Loucy (cell line): Measurements from ENCODE around the gene FBN1.

Experiments
- H2AFZ ChIP-seq: fragments of 200-600 bp; sonication (generic); 2 replicates; pipeline ENCODE4 v1.6.0; 2016; ENCODE audit warnings: antibody characterized with exemption, mild to moderate bottlenecking, low read length, moderate library complexity
- H3F3A ChIP-seq: fragments of 200-600 bp; 2 replicates; pipeline ENCODE4 v1.6.0; 2016; ENCODE audit warnings: antibody characterized with exemption, low read depth, mild to moderate bottlenecking
- H3K27me3 ChIP-seq: fragments of 200-600 bp; sonication (generic); 2 replicates; pipeline ENCODE4 v1.6.1; 2014; ENCODE audit warnings: low read length, mild to moderate bottlenecking; ENCODE audit not compliant: insufficient read depth, poor library complexity, severe bottlenecking
- H3K36me3 ChIP-seq: fragments of 200-600 bp; sonication (generic); 2 replicates; pipeline ENCODE4 v1.6.1; 2016; ENCODE audit warnings: low read length; ENCODE audit not compliant: insufficient read depth
- H3K4me1 ChIP-seq: fragments of 200-600 bp; sonication (generic); 2 replicates; pipeline ENCODE4 v1.5.1; 2014; ENCODE audit warnings: low read length, mild to moderate bottlenecking; ENCODE audit not compliant: insufficient read depth, poor library complexity, severe bottlenecking
- H3K4me2 ChIP-seq: fragments of 200-600 bp; sonication (generic); 2 replicates; pipeline ENCODE4 v1.6.0; 2014; ENCODE audit warnings: antibody characterized with exemption, low read length, low read depth, mild to moderate bottlenecking; ENCODE audit not compliant: poor library complexity, severe bottlenecking
- H3K4me3 ChIP-seq: fragments of 200-600 bp; sonication (generic); 2 replicates; pipeline ENCODE4 v1.5.1; 2014; ENCODE audit warnings: low read length, mild to moderate bottlenecking, mixed read lengths; ENCODE audit not compliant: poor library complexity, severe bottlenecking
- H3K79me2 ChIP-seq: fragments of 200-600 bp; sonication (generic); 2 replicates; pipeline ENCODE4 v1.6.1; 2014; ENCODE audit warnings: low read length; ENCODE audit not compliant: insufficient read depth
- H3K9ac ChIP-seq: fragments of 200-600 bp; sonication (generic); 2 replicates; pipeline ENCODE4 v1.6.0; 2014; ENCODE audit warnings: mild to moderate bottlenecking, low read depth, low read length, moderate library complexity; ENCODE audit not compliant: poor library complexity, severe bottlenecking
- H3K9me2 ChIP-seq: fragments of 200-600 bp; sonication (generic); replicated peaks from 2 replicates; pipeline ENCODE4 v1.6.1; 2016; ENCODE audit warnings: low read depth, low read length, mixed read lengths
- H3K9me3 ChIP-seq: fragments of 200-600 bp; sonication (generic); 2 replicates; pipeline ENCODE4 v1.6.1; 2014; ENCODE audit warnings: mild to moderate bottlenecking, antibody characterized with exemption, low read length, low read depth; ENCODE audit not compliant: insufficient read depth
- H4K20me1 ChIP-seq: fragments of 200-600 bp; sonication (generic); 2 replicates; pipeline ENCODE4 v1.6.0; 2014; ENCODE audit warnings: antibody characterized with exemption, low read length, mild to moderate bottlenecking; ENCODE audit not compliant: insufficient read depth, poor library complexity, severe bottlenecking
- CTCF ChIP-seq: fragments of 200-600 bp; sonication (generic); conservative IDR thresholded peaks from 2 replicates; pipeline ENCODE4 v1.5.1; 2014; ENCODE audit warnings: mild to moderate bottlenecking, antibody characterized with exemption, low read length
- EZH2phosphoT487 ChIP-seq: fragments of 200-600 bp; IDR thresholded peaks from 2 replicates; pipeline ENCODE4 v1.6.1; 2018; ENCODE audit warnings: antibody characterized with exemption, mild to moderate bottlenecking, moderate library complexity, borderline replicate concordance

FBN1 gene

GRCh38 chr15:48653216-48653615, 7.7 kb upstream of the FBN1 start:
- H3K4me1 ChIP-seq = no peaks in the 10 kb centered on the region
- no peak overlapping the region for H2AFZ ChIP-seq
- no peaks in the 10 kb centered on the region for H4K20me1 ChIP-seq
- TF ChIP-seq CTCF (no peak), EZH2phosphoT487 (no peak)
- H3K9me2 ChIP-seq = no peaks in the 10 kb centered on the region
- no peaks in the 10 kb centered on the region for H3K79me2 ChIP-seq
- H3K4me3 ChIP-seq = no peak overlapping the region
- no peak overlapping the region for H3K9ac ChIP-seq
- no peaks in the 10 kb centered on the region for H3F3A ChIP-seq
- no peaks in the 10 kb centered on the region for H3K36me3 ChIP-seq
- no peaks in the 10 kb centered on the region for H3K9me3 ChIP-seq
- H3K4me2 ChIP-seq = no peak overlapping the region
- H3K27me3 ChIP-seq = no peaks in the 10 kb centered on the region

GRCh38 chr15:48652510-48653076, 7.1 kb upstream of the FBN1 start:
- Histone ChIP-seq H4K20me1 (no peaks in the 10 kb centered on the region), H2AFZ (no peak overlapping the region), H3K36me3 (no peaks in the 10 kb centered on the region), H3K27me3 (no peaks in the 10 kb centered on the region), H3F3A (no peaks in the 10 kb centered on the region), H3K9ac (no peak overlapping the region), H3K4me3 (no peak overlapping the region), H3K9me2 (no peaks in the 10 kb centered on the region), H3K9me3 (no peaks in the 10 kb centered on the region), H3K4me2 (no peak overlapping the region), H3K4me1 (no peaks in the 10 kb centered on the region), H3K79me2 (no peaks in the 10 kb centered on the region)
- TF ChIP-seq CTCF (no peak), EZH2phosphoT487 (no peak)

GRCh38 chr15:48650931-48651330, 5.4 kb upstream of the FBN1 start:
- H3K4me2 ChIP-seq = no peak overlapping the region
- no peaks in the 10 kb centered on the region for H3K4me1 ChIP-seq

More at GRCh38 chr15:48650931-48651330, 5.4 kb upstream of the FBN1 start:
- H4K20me1 ChIP-seq = no peaks in the 10 kb centered on the region
- no peaks in the 10 kb centered on the region for H3K79me2 ChIP-seq
- no peaks in the 10 kb centered on the region for H3K9me3 ChIP-seq
- H2AFZ ChIP-seq = no peak overlapping the region
- no peaks in the 10 kb centered on the region for H3K9me2 ChIP-seq
- H3K27me3 ChIP-seq = no peaks in the 10 kb centered on the region
- TF ChIP-seq CTCF (no peak), EZH2phosphoT487 (no peak)
- no peaks in the 10 kb centered on the region for H3K36me3 ChIP-seq
- no peaks in the 10 kb centered on the region for H3F3A ChIP-seq
- no peak overlapping the region for H3K4me3 ChIP-seq
- no peak overlapping the region for H3K9ac ChIP-seq
